Astrocyte of the cerebellum (primary cell): ENCODE data around the gene CDH12.
"Not testable (repeated sequence)": the region's sequence is repeated elsewhere in the genome, so short reads cannot be mapped to it uniquely, and the experiment has no call there.

Experiments used
- DNase-seq: peaks from one replicate; pipeline ENCODE4 v3.0.0-alpha.2; 2011; ENCODE audit warnings: low read depth
- H3K4me3 ChIP-seq: 2 replicates; pipeline ENCODE4 v1.5.1; 2011; ENCODE audit warnings: mild to moderate bottlenecking, low read depth, low read length, moderate library complexity
- CTCF ChIP-seq: IDR thresholded peaks from 2 replicates; pipeline ENCODE4 v1.5.1; 2012; ENCODE audit warnings: low read length, low read depth, moderate library complexity, mild to moderate bottlenecking; ENCODE audit errors: missing control alignments
- in situ Hi-C: cut with HindIII; loops from 2 replicates; pipeline ENCODE4 v1.10.0; 2017; ENCODE audit warnings: low sequenced_read_pairs

CDH12 gene

GRCh38 chr5:22352493-22352892, 500.7 kb downstream of the CDH12 start:
- H3K4me3 ChIP-seq = no peak overlapping the region
- in situ Hi-C loops = no loop called here
- no peak for TF ChIP-seq CTCF
- DNase-seq = no peak

- TF ChIP-seq CTCF = no peak
- no peak overlapping the region for H3K4me3 ChIP-seq
- no peak for DNase-seq
- in situ Hi-C loops = no loop called here
Observed at GRCh38 chr5:22351178-22351577, 502.0 kb downstream of the CDH12 start.

GRCh38 chr5:22348027-22348426, 505.1 kb downstream of the CDH12 start:
- in situ Hi-C loops = no loop called here
- DNase-seq = no peak
- no peak overlapping the region for H3K4me3 ChIP-seq
- no peak for TF ChIP-seq CTCF

GRCh38 chr5:22344000-22344399, 509.1 kb downstream of the CDH12 start:
- DNase-seq = no peak
- in situ Hi-C loops = no loop called here
- H3K4me3 ChIP-seq = no peak overlapping the region
- TF ChIP-seq CTCF = no peak

- in situ Hi-C loops = no loop called here
- no peak for DNase-seq
- H3K4me3 ChIP-seq = no peak overlapping the region
- no peak for TF ChIP-seq CTCF
Observed at GRCh38 chr5:22341406-22341805, 511.7 kb downstream of the CDH12 start.

GRCh38 chr5:22332949-22333348, 520.2 kb downstream of the CDH12 start:
- H3K4me3 ChIP-seq, DNase-seq, in situ Hi-C loops: not testable (repeated sequence)

GRCh38 chr5:22329683-22330082, 523.5 kb downstream of the CDH12 start:
- in situ Hi-C loops = no loop called here
- DNase-seq = no peak
- no peak overlapping the region for H3K4me3 ChIP-seq
- no peak for TF ChIP-seq CTCF
